K562 (cell line): ENCODE results near the gene PPP1R37. TPM values are rescaled to one million over a fixed set of nuclear protein-coding genes. Genes with fewer than 3 reads are reported as not detected.

Experiments used
- BHLHE40 ChIP-seq: IDR thresholded peaks from 2 replicates; pipeline ENCODE4 v1.6.1; 2011; ENCODE audit warnings: low read length, improper control_type of control experiment
- MCM7 ChIP-seq, 2 experiments: fragments of 450-650 bp; IDR thresholded peaks; 2 replicates each; pipeline ENCODE4 v1.6.1; 2016 to 2018
- MEF2D ChIP-seq: conservative IDR thresholded peaks from 2 replicates; pipeline ENCODE4 v1.6.1; 2016; ENCODE audit warnings: low read depth, missing genetic modification characterization, missing compliant biosample characterization
- PHB ChIP-seq: fragments of 250-450 bp; sonication (Bioruptor Pico); IDR thresholded peaks from 2 replicates; pipeline ENCODE4 v1.5.0; 2021
- POLR2B ChIP-seq: fragments of 450-650 bp; IDR thresholded peaks from 2 replicates; pipeline ENCODE4 v1.6.1; 2018; ENCODE audit warnings: low read depth; ENCODE audit not compliant: partially characterized antibody
- ZEB2 ChIP-seq: fragments of 450-650 bp; IDR thresholded peaks from 2 replicates; pipeline ENCODE4 v1.6.1; 2016
- ZNF766 ChIP-seq: fragments of 200-800 bp; sonication (Bioruptor generic); conservative IDR thresholded peaks from 2 replicates; pipeline ENCODE4 v1.6.1; 2016; ENCODE audit warnings: missing genetic modification characterization, missing compliant biosample characterization
- polyA plus RNA-seq, 8 experiments: library from polyadenylated mRNA; depleted of rRNA in 4 of 8; stranded (reverse) in 5 of 8; unstranded in 3 of 8; fragments of >200 nt; fragmentation: Nextera tagmentation in 2 of 8; fragmentation: Illumina TruSeq in 1 of 8; extraction: Ambion mirVana in 2 of 8; extraction: Trizol in 1 of 8; gene quantifications; 2 replicates each; pipeline versions ENCODE4 v1.2.1 to v1.2.3, GENCODE V29; 2011 to 2014; ENCODE audit warnings: inconsistent platforms in 1 of 8, missing spikeins in 1 of 8
- total RNA-seq, 7 experiments: library from RNA; depleted of rRNA in 6 of 7; stranded (reverse); fragments of >200 nt in 6 of 7; fragmentation: Illumina TruSeq in 2 of 7; extraction: Trizol in 2 of 7; gene quantifications; 2 replicates each; pipeline versions ENCODE4 v1.2.1 to v1.2.3, GENCODE V29; 2011 to 2021; ENCODE audit warnings: low replicate concordance in 1 of 7
- TF ChIP-seq, protein P1 (sequence below): fragments of 450-650 bp; formaldehyde crosslinking; IDR thresholded peaks from 2 replicates; pipeline ENCODE4 v1.4.0; 2022; ENCODE audit warnings: missing genetic modification characterization
- TF ChIP-seq, protein P2 (sequence below), 3 experiments: fragments of 200-800 bp in 1 of 3; sonication (Bioruptor generic) in 1 of 3; sonication (generic) in 1 of 3; formaldehyde crosslinking in 1 of 3; IDR thresholded peaks; 2 replicates each; pipeline versions ENCODE4 v1.6.1 to v1.8.0; 2016 to 2022; ENCODE audit warnings: mild to moderate bottlenecking in 2 of 3, missing compliant biosample characterization in 2 of 3, missing genetic modification characterization in 2 of 3, missing genetic modification reagents in 1 of 3
- TF ChIP-seq, protein P3 (sequence below): fragments of 200-800 bp; sonication (Bioruptor generic); IDR thresholded peaks from 2 replicates; pipeline ENCODE4 v1.6.1; 2016; ENCODE audit warnings: missing genetic modification characterization, missing compliant biosample characterization
- TF ChIP-seq, protein P4 (sequence below), 2 experiments: IDR thresholded peaks; 2 replicates each; pipeline ENCODE4 v1.6.1; 2012; ENCODE audit warnings: improper control_type of control experiment in 2 of 2, low read depth in 2 of 2, low read length in 2 of 2, borderline replicate concordance in 1 of 2
- TF ChIP-seq, protein P5 (sequence below): fragments of 450-650 bp; IDR thresholded peaks from 2 replicates; pipeline ENCODE4 v1.6.1; 2016; ENCODE audit warnings: low read depth, mild to moderate bottlenecking, moderate library complexity
- TF ChIP-seq, protein P6 (sequence below): fragments of 200-800 bp; sonication (Bioruptor generic); IDR thresholded peaks from 2 replicates; pipeline ENCODE4 v1.6.1; 2017; ENCODE audit warnings: missing genetic modification characterization, missing compliant biosample characterization

The PPP1R37 gene
- total and polyA plus RNA-seq, 9 of the 15 experiments (the other 6 are each of a cell fraction or from before 2014, with no cell fraction given): 0.04 to 20.3 (median 7.3) TPM

DNA sequence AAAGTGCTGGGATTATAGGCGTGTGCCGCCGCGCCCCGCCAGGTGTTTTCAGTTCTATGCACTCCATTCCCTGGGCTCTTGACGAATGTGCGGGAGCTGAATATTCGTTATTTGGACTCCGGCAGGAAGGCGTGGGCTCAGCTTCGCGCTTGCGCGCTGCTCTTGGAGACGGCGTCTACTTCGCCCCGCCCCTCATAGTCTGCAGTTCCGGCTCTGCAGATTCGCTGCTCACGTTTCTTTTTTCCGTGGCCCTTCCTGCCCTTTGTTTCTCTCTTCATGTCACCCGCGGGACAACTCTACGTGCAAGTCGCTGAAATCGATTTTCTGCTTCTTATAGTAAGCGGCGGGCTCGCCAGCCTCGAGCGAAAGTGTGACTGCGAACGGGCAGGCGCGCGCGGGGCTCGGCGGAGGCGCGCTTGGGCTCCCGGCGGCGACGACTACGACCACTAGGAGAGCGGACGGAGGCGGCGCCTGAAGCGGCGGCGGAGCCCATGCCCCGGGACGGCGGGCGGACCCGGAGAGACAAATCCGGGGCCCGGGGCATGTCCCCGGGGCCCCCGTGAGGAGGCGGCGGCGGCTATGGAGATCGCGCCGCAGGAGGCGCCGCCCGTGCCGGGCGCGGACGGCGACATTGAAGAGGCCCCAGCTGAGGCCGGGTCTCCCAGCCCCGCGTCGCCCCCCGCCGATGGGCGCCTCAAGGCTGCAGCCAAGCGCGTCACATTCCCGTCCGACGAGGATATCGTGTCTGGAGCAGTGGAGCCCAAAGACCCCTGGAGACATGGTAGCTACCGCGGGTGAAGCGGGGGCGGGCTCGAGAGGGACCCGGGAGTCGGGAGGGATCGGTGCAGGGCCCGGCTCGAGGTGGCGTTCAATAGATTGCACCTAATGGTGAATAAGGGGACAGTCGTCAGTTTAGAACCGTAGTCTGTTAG, at the start of gene PPP1R37 (continued):
- TF ChIP-seq, protein P1, sequence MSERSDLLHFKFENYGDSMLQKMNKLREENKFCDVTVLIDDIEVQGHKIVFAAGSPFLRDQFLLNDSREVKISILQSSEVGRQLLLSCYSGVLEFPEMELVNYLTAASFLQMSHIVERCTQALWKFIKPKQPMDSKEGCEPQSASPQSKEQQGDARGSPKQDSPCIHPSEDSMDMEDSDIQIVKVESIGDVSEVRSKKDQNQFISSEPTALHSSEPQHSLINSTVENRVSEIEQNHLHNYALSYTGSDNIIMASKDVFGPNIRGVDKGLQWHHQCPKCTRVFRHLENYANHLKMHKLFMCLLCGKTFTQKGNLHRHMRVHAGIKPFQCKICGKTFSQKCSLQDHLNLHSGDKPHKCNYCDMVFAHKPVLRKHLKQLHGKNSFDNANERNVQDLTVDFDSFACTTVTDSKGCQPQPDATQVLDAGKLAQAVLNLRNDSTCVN (CRISPR knock-in tag): no peak
- TF ChIP-seq, protein P2, sequence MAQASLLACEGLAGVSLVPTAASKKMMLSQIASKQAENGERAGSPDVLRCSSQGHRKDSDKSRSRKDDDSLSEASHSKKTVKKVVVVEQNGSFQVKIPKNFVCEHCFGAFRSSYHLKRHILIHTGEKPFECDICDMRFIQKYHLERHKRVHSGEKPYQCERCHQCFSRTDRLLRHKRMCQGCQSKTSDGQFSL (CRISPR knock-in tag; IDR thresholded peaks at IDR 0.05): no peak
- TF ChIP-seq, protein P2 (tag; IDR thresholded peaks at IDR 0.05): no peak
- TF ChIP-seq POLR2B (peak; percentile 15), MCM7 (IDR thresholded peaks at IDR 0.05) (no peak), PHB (CRISPR knock-in tag) (no peak; the same call in 1 of the 2 replicates), ZEB2 (peak; percentile 100), MEF2D (0 out of 2 replicates have a peak, but pooled peaks have one; percentile 37), BHLHE40 (peak; percentile 96), ZNF766 (CRISPR knock-in tag) (peak; percentile 70; the same call in 1 of the 2 replicates)
- TF ChIP-seq, protein P3, sequence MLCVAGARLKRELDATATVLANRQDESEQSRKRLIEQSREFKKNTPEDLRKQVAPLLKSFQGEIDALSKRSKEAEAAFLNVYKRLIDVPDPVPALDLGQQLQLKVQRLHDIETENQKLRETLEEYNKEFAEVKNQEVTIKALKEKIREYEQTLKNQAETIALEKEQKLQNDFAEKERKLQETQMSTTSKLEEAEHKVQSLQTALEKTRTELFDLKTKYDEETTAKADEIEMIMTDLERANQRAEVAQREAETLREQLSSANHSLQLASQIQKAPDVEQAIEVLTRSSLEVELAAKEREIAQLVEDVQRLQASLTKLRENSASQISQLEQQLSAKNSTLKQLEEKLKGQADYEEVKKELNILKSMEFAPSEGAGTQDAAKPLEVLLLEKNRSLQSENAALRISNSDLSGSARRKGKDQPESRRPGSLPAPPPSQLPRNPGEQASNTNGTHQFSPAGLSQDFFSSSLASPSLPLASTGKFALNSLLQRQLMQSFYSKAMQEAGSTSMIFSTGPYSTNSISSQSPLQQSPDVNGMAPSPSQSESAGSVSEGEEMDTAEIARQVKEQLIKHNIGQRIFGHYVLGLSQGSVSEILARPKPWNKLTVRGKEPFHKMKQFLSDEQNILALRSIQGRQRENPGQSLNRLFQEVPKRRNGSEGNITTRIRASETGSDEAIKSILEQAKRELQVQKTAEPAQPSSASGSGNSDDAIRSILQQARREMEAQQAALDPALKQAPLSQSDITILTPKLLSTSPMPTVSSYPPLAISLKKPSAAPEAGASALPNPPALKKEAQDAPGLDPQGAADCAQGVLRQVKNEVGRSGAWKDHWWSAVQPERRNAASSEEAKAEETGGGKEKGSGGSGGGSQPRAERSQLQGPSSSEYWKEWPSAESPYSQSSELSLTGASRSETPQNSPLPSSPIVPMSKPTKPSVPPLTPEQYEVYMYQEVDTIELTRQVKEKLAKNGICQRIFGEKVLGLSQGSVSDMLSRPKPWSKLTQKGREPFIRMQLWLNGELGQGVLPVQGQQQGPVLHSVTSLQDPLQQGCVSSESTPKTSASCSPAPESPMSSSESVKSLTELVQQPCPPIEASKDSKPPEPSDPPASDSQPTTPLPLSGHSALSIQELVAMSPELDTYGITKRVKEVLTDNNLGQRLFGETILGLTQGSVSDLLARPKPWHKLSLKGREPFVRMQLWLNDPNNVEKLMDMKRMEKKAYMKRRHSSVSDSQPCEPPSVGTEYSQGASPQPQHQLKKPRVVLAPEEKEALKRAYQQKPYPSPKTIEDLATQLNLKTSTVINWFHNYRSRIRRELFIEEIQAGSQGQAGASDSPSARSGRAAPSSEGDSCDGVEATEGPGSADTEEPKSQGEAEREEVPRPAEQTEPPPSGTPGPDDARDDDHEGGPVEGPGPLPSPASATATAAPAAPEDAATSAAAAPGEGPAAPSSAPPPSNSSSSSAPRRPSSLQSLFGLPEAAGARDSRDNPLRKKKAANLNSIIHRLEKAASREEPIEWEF (CRISPR knock-in tag): no peak
- TF ChIP-seq, protein P4, sequence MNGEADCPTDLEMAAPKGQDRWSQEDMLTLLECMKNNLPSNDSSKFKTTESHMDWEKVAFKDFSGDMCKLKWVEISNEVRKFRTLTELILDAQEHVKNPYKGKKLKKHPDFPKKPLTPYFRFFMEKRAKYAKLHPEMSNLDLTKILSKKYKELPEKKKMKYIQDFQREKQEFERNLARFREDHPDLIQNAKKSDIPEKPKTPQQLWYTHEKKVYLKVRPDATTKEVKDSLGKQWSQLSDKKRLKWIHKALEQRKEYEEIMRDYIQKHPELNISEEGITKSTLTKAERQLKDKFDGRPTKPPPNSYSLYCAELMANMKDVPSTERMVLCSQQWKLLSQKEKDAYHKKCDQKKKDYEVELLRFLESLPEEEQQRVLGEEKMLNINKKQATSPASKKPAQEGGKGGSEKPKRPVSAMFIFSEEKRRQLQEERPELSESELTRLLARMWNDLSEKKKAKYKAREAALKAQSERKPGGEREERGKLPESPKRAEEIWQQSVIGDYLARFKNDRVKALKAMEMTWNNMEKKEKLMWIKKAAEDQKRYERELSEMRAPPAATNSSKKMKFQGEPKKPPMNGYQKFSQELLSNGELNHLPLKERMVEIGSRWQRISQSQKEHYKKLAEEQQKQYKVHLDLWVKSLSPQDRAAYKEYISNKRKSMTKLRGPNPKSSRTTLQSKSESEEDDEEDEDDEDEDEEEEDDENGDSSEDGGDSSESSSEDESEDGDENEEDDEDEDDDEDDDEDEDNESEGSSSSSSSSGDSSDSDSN (IDR thresholded peaks at IDR 0.05; ENCODE audit: borderline replicate concordance in 1 of 2, low read depth in 2 of 2, low read length in 2 of 2): peak; percentile 67 to 75; a peak in 3 of 4 replicates
- TF ChIP-seq, protein P5, sequence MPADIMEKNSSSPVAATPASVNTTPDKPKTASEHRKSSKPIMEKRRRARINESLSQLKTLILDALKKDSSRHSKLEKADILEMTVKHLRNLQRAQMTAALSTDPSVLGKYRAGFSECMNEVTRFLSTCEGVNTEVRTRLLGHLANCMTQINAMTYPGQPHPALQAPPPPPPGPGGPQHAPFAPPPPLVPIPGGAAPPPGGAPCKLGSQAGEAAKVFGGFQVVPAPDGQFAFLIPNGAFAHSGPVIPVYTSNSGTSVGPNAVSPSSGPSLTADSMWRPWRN: 0 out of 2 replicates have a peak, but pooled peaks have one; percentile 34
- TF ChIP-seq, protein P6, sequence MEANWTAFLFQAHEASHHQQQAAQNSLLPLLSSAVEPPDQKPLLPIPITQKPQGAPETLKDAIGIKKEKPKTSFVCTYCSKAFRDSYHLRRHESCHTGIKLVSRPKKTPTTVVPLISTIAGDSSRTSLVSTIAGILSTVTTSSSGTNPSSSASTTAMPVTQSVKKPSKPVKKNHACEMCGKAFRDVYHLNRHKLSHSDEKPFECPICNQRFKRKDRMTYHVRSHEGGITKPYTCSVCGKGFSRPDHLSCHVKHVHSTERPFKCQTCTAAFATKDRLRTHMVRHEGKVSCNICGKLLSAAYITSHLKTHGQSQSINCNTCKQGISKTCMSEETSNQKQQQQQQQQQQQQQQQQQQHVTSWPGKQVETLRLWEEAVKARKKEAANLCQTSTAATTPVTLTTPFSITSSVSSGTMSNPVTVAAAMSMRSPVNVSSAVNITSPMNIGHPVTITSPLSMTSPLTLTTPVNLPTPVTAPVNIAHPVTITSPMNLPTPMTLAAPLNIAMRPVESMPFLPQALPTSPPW (CRISPR knock-in tag): peak; percentile 77
